ENCODE data around the gene ELP5. TPM values are rescaled to one million over a fixed set of nuclear protein-coding genes. Genes with fewer than 3 reads are reported as not detected.
A peak's percentile ranks its signal among the peaks of the same experiment; 100 is the strongest.

ELP5 gene
- polyA plus RNA-seq, 1 of the 3 experiments (the other 2 are of a cell fraction): 45.4 TPM

GRCh38 chr17:7218758-7219157 is 33.3 kb upstream of the ELP5 start:
- H3K27ac ChIP-seq (ENCODE audit: low read depth in 2 of 2, low read length in 1 of 2): peak overlapping the region in 1 of 2 experiments; percentile 76; a peak in 1 of 4 replicates
- peaks cover 20 to 60% of the 10 kb centered on the region in 2 experiments; a peak in 3 of 4 replicates for H3K4me1 ChIP-seq (ENCODE audit: control insufficient read depth in 1 of 2, insufficient read depth in 2 of 2, low read depth in 1 of 2, low read length in 1 of 2)
- ChIA-PET CTCF (interaction anchor here (0.6 to 4.3 kb wide), 3 partner anchors 13 to 94 kb away, joined by 3 to 44 read pairs (median 26); partner anchors contain the start of genes DVL2 and PHF23), POLR2A (interaction anchor here (1.2 to 1.5 kb wide), 2 partner anchors 14 to 16 kb away, joined by 3 to 10 read pairs; partner anchors contain the start of gene DVL2)
- 78% methylated on average over 6 of the region's 6 CpGs for WGBS (ENCODE audit: low lambda C conversion rate)
- 0 out of 2 replicates have a peak overlapping the region, but pooled peaks have one; percentile 100 for H3K4me2 ChIP-seq
- H3F3A ChIP-seq (replicated peaks; ENCODE audit: insufficient read depth): peaks cover 52% of the 10 kb centered on the region
- DNase-seq: no peak
- no peaks in the 10 kb centered on the region for H3K9me2 ChIP-seq
- H3K36me3 ChIP-seq (replicated peaks in 1 of 2; ENCODE audit: control insufficient read depth in 1 of 2, insufficient read depth in 2 of 2, low read length in 1 of 2): peaks cover 18 to 22% of the 10 kb centered on the region in 2 experiments
- TF ChIP-seq GATA2 (CRISPR knock-in tag; IDR thresholded peaks at IDR 0.05): no peak
- no peak for TF ChIP-seq NFIC (IDR thresholded peaks at IDR 0.05; ENCODE audit: borderline replicate concordance)
- no peak for TF ChIP-seq TEAD4 (IDR thresholded peaks at IDR 0.05; ENCODE audit: borderline replicate concordance, insufficient read depth)
- TF ChIP-seq SIN3A (IDR thresholded peaks at IDR 0.05; ENCODE audit: borderline replicate concordance, low read depth, low read length): no peak
- TF ChIP-seq USF2 (IDR thresholded peaks at IDR 0.05; ENCODE audit: borderline replicate concordance, low read depth, low read length): no peak
- no peak for TF ChIP-seq FOSL2 (IDR thresholded peaks at IDR 0.05; ENCODE audit: borderline replicate concordance, low read depth)
- no peak for TF ChIP-seq POLR2AphosphoS5 (IDR thresholded peaks at IDR 0.05; ENCODE audit: low read depth, low read length)
- no peak for TF ChIP-seq SMC3 (IDR thresholded peaks at IDR 0.05; ENCODE audit: low read depth, low read length)
- no peak for TF ChIP-seq JUND (IDR thresholded peaks at IDR 0.05)
- no peak for TF ChIP-seq FOXJ3 (CRISPR knock-in tag; IDR thresholded peaks at IDR 0.05)
- no peak for TF ChIP-seq TAF1 (IDR thresholded peaks at IDR 0.05; ENCODE audit: borderline replicate concordance, low read depth, low read length)
- no peak overlapping the region for H3K9ac ChIP-seq
- H3K9me3 ChIP-seq: no peaks in the 10 kb centered on the region
- no peak overlapping the region for H3K4me3 ChIP-seq (ENCODE audit: low read depth in 2 of 2, low read length in 1 of 2)
- H4K20me1 ChIP-seq (ENCODE audit: insufficient read depth): peaks cover 8% of the 10 kb centered on the region
- no peaks in the 10 kb centered on the region for H3K27me3 ChIP-seq (ENCODE audit: insufficient read depth)
- H3K79me2 ChIP-seq (ENCODE audit: insufficient read depth): peaks cover 45% of the 10 kb centered on the region
- H2AFZ ChIP-seq (ENCODE audit: low read depth): no peak overlapping the region; the same call in 1 of the 2 replicates

- TF ChIP-seq MAX (IDR thresholded peaks at IDR 0.05; ENCODE audit: low read depth): no peak
- 0 out of 2 replicates have a peak, but pooled peaks have one; percentile 70 for TF ChIP-seq POLR2AphosphoS5 (IDR thresholded peaks at IDR 0.05; ENCODE audit: low read depth, low read length)
- Histone ChIP-seq H3K27ac (ENCODE audit: low read depth in 2 of 2, low read length in 1 of 2) (peak overlapping the region; percentile 76 to 89; a peak in 3 of 4 replicates), H3K27me3 (ENCODE audit: insufficient read depth) (no peaks in the 10 kb centered on the region), H3K36me3 (replicated peaks in 1 of 2; ENCODE audit: control insufficient read depth in 1 of 2, insufficient read depth in 2 of 2, low read length in 1 of 2) (peaks cover 23% of the 10 kb centered on the region in 2 experiments), H3F3A (replicated peaks; ENCODE audit: insufficient read depth) (peaks cover 52% of the 10 kb centered on the region), H2AFZ (ENCODE audit: low read depth) (peak overlapping the region; percentile 68), H4K20me1 (ENCODE audit: insufficient read depth) (peaks cover 4% of the 10 kb centered on the region; the same call in 1 of the 2 replicates), H3K79me2 (ENCODE audit: insufficient read depth) (peaks cover 40% of the 10 kb centered on the region), H3K9me3 (no peaks in the 10 kb centered on the region), H3K4me2 (peak overlapping the region; percentile 100), H3K4me1 (ENCODE audit: control insufficient read depth in 1 of 2, insufficient read depth in 2 of 2, low read depth in 1 of 2, low read length in 1 of 2) (peaks cover 20 to 56% of the 10 kb centered on the region in 2 experiments; a peak in 3 of 4 replicates), H3K9ac (peak overlapping the region; percentile 88; the same call in 1 of the 2 replicates), H3K4me3 (ENCODE audit: low read depth in 2 of 2, low read length in 1 of 2) (peak overlapping the region; percentile 79 to 99), H3K9me2 (no peaks in the 10 kb centered on the region)
- 19% methylated on average over 12 of the region's 12 CpGs for WGBS (ENCODE audit: low lambda C conversion rate)
- ChIA-PET POLR2A (interaction anchor here (0.6 to 2.7 kb wide), 8 partner anchors 13 to 364 kb away, joined by 3 to 11 read pairs (median 4); partner anchors contain the start of genes DVL2, MPDU1 and NEURL4), CTCF (interaction anchor here (0.6 to 4.3 kb wide), 7 partner anchors 11 to 1094 kb away, joined by 3 to 44 read pairs (median 15); partner anchors contain the start of genes DVL2, GABARAP and PHF23)
- DNase-seq: no peak
These were observed 32.7 kb upstream of the ELP5 start for GRCh38 chr17:7219229-7219811.

Measured in SK-N-SH (cell line).